HG03025 (cell line): ENCODE measurements around the gene SLC22A3.
"Not testable (repeated sequence)": the region's sequence is repeated elsewhere in the genome, so short reads cannot be mapped to it uniquely, and the experiment has no call there.

ENCODE experiments used
- ATAC-seq: cut with Tn5 transposase; IDR thresholded peaks from one replicate; pipeline ENCODE4 v1.9.1; 2021; ENCODE audit warnings: mild to moderate bottlenecking, moderate library complexity; ENCODE audit not compliant: unreplicated experiment, low FRiP score

The SLC22A3 gene

GRCh38 chr6:160367798-160368547 is 19.8 kb downstream of the SLC22A3 start:
- no peak for ATAC-seq

- no peak for ATAC-seq
Measured at GRCh38 chr6:160368670-160369069, 20.5 kb downstream of the SLC22A3 start.

GRCh38 chr6:160373601-160374000 is 25.4 kb downstream of the SLC22A3 start:
- not testable (repeated sequence) for ATAC-seq

- no peak for ATAC-seq
Measured at GRCh38 chr6:160374836-160375560, 26.8 kb downstream of the SLC22A3 start.

- no peak for ATAC-seq
Measured at GRCh38 chr6:160375561-160375949, 27.4 kb downstream of the SLC22A3 start.

- no peak for ATAC-seq
Measured at GRCh38 chr6:160376445-160376844, 28.3 kb downstream of the SLC22A3 start.

GRCh38 chr6:160378218-160378617 is 30.0 kb downstream of the SLC22A3 start:
- ATAC-seq, result no peak

- ATAC-seq, result no peak
Measured at GRCh38 chr6:160378882-160379281, 30.7 kb downstream of the SLC22A3 start.

GRCh38 chr6:160379466-160379865 is 31.3 kb downstream of the SLC22A3 start:
- ATAC-seq, result no peak

- ATAC-seq, result no peak
Measured at GRCh38 chr6:160382946-160383345, 34.8 kb downstream of the SLC22A3 start.

GRCh38 chr6:160386869-160387530 is 38.8 kb downstream of the SLC22A3 start:
- ATAC-seq, result no peak

- ATAC-seq, result no peak
Measured at GRCh38 chr6:160387916-160388643, 39.9 kb downstream of the SLC22A3 start.

- ATAC-seq, result no peak
Measured at GRCh38 chr6:160388922-160389321, 40.7 kb downstream of the SLC22A3 start.

GRCh38 chr6:160391419-160392116 is 43.4 kb downstream of the SLC22A3 start:
- ATAC-seq, result no peak

GRCh38 chr6:160393442-160393841 is 45.3 kb downstream of the SLC22A3 start:
- not testable (repeated sequence) for ATAC-seq

GRCh38 chr6:160393891-160394653 is 45.9 kb downstream of the SLC22A3 start:
- no peak for ATAC-seq

- no peak for ATAC-seq
Measured at GRCh38 chr6:160394654-160395035, 46.5 kb downstream of the SLC22A3 start.

GRCh38 chr6:160395187-160395586 is 47.0 kb downstream of the SLC22A3 start:
- no peak for ATAC-seq

- ATAC-seq, result no peak
Measured at GRCh38 chr6:160396292-160396691, 48.1 kb downstream of the SLC22A3 start.
